Measurements from ENCODE around the gene NLGN4X.
"Not testable (repeated sequence)": the region's sequence is repeated elsewhere in the genome, so short reads cannot be mapped to it uniquely, and the experiment has no call there.

NLGN4X gene

DNA sequence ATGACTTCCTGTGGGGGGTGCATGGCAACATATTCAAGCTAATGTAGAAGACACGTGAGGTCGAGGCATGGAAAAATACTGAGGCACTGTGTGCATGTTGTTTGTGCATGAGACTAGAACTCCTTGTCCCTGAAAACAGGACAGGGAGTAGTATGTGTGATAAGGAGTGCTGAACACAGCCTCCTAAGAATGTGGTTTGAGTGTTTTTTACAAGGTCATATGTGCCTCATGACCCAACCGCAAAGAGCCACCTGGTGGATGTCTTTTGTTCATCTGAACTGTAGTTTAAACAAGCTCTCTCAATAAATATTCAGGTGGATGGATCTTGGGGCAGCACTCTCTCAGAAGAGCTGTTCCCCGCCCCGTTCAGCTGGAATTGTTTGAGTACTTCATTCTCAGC lies 226.6 kb downstream of the NLGN4X start:
- no peak for DNase-seq

DNA sequence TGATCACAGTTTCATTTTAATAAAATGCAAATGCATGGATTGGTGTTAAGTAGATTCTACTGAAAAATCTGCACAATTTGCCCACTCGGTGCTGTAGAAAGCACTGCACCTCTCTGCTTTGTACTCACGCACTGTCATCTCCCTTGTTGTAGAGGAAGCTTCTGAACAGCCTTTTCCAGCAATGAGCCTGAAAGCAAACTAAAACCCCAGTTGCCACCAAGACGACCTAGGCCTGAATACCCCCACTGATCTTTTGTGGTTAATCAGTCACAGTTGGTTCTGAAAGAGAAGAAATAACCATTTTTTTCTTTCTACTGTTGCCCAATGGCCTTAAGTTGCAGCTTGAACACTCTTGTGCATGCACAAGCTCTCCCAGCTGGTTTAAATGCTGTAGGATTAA lies 229.8 kb downstream of the NLGN4X start:
- no peak for DNase-seq

DNA sequence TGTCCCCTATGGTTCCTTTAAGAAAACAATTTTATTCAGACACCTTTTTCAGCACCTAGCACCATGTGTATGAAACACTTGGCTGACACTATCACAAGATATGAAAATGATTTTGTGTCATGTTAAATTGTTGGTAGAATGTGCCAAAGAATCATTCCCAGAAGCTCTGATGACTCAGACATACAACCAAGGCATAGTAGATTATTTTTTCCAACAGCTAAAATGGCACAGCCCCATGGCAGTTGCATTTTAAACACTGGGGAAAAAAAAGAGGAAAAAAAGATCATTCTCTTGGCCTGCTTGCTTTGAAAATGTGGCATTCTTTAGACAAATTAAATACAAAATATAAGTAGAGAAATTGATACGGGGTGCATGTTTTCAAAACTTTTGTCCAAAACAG lies 230.2 kb downstream of the NLGN4X start:
- DNase-seq = no peak

DNA sequence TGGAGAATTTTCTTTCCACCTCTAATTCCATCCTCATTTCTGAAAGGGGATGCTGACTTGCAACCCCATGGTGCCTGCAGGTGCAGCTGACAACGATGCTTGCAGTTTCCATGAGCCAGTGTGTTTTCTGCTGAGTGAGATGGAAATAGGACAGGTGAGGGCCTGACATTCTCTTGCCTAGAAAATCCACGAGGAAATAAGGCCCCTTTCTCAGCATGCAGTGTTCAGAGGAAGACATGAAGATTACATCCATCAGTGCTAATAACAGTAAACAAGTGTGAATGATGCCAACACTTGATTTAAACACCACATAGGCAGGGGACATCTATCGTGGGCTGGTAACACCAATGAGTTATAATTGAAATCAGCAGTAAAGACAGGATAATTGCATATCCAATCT lies 237.3 kb downstream of the NLGN4X start:
- DNase-seq = no peak

DNA sequence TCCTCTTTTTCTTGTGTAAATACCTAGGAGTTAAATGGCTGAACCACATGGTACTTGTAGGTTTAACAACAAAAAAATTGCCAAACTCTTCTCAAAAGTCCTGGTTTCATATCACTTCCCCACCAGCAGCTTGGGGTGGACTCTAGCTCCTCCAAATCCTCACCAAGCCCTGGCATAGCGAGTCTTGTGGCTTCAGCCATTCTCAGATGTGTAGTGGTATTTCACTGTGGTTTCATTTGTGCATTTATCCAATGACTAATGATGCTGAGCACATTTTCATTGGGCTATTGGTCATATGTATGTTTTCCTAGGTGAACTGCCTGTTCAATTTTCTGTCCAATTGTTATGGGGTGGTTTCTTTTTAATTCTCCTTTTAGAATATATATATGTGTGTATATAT lies 249.3 kb downstream of the NLGN4X start:
- DNase-seq = no peak

DNA sequence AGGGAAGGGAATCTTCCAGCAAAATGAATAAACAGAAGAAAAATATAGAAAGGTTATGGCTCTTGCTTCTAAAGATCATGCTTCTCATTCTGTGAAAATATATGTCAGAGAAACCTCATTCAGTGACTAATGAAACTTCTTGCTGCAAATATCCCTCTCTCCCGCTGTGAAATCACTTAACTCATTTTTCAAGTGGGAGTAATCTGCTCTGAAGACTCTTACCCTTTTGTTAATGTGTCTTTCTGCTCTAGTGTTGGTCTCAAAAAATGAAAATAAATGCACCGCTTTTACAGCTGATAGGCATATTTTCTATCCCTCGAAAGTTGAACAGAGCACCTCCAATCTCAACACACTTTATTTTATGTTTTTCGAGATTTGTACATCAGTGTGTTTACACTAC lies 252.3 kb downstream of the NLGN4X start:
- no peak for DNase-seq

DNA sequence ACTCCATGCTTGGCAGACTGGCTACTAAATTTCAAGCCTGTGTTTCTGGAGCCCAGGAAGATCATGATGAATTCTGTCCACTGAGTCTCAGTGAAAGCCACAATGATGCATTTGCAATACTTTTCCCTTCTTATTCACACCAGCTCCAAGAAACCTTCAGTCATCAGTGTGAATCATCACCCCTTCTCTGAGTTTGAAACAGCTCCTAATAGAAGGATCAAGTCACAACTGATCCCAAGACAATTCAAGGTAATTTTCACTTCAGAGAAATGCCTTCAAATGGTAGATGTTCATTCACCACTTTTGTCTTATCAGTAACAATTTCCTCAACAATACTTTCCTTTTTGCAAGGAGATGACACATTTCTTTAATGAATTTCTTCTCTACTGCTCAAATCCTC lies 257.4 kb downstream of the NLGN4X start:
- DNase-seq = no peak

DNA sequence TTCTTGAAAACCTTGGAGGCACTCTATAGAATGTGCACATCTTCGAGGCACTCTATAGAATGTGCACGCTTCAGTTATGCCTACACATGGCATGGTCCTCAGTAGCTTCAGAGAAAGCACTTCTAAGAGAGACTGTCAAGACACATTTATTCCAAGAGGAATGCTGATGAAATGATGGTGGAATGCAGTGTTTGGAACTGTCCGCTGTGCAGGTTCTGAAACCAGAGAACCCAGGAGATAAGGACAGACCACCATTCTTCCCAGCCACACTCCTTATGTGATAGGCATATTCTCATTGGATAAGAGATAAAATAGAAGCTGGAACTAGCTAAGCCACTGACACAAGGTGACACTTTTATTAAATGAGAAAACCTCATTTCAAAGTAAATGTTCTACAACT lies 263.3 kb downstream of the NLGN4X start:
- no peak for DNase-seq

DNA sequence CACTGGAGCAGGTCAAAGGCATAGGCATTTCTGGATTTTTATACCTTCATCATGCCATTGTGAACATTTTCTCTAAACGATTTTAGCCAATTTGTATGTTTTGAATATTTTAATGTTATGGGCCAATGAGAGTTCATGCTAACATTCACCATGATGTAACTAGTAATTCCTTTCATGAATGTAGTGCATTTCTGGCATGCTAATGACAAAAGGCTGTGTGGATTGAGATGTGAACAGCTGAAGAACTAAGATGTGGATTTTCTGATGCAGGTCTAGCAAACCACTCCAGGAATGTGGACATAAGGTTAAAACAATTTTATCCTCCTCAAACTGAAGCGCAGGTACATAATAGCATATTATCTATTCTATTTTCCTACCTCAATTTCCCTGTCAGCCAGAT lies 269.4 kb downstream of the NLGN4X start:
- no peak for DNase-seq

DNA sequence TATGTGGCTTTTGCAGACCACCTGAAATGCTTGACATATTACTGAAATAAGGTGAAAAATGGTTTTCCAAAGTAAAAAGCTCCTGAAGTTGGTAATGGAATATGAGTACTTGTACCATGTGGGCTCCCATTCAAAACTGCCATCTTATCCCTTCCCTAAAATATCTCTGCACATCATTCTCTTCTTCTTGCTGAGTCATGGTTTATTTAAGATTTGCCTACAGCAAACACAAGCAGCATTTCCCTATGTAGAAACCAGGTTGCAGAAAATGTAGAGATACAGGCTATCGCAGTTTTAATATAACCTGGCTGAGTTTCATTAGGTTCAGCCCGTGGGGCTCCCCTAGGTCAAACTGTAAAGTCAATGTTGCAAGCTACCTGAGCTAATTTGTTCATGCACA lies 270.1 kb downstream of the NLGN4X start:
- DNase-seq = no peak

DNA sequence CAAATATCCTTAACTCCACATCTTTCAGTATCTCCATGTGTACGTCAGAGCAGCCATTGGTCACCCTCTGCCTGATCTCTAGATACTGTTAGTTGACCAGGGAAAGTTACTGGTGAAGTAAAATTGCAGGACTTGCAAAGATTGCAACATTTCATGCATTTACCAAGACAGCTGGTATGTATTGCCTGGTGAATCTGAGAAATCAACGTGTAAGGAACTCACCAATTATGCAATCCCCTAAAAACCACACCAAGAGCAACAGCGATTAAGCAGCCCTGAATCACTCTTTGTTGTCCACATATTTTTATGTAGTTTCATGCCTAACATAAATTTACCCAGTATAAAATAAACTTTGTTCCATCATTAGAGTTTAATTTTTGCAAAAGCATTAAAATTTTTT lies 271.2 kb downstream of the NLGN4X start:
- no peak for DNase-seq

DNA sequence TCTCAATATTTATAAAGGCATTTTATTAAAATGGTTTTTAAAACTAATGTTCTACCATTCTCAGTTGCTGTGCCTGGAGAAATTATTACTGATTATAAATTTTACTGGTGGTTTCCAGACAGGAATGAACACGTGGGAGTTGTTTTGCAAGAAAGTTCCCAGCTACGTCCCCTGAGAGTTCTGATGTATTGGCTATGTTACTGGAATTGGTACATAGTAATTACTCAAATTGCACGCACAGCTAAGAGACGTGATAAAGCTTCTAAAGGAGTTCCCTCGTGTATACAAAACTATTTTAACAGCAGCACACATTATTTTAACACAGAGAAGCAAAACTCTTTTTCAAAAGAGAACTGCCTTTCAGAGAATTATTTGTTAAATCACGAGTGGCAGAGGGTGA lies 292.2 kb downstream of the NLGN4X start:
- DNase-seq = no peak

DNA sequence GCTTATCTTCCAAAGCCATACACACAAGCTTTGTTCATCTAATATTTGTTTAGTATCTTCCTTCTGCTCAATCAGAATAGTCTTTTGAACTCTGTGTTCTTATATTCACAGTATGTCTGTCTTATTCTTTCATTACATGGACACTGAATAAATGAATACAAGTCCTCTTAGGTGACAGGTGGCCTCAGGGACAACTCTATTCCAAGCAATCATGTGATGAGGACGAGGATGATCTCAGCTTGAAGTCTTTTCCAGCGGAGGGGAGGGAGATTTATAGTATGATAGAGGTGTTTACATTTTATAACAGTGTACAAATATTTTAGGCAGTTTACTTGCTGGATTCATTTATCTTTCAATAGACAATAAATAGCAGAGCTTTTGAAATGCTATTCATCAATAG lies 300.4 kb downstream of the NLGN4X start:
- DNase-seq = no peak

DNA sequence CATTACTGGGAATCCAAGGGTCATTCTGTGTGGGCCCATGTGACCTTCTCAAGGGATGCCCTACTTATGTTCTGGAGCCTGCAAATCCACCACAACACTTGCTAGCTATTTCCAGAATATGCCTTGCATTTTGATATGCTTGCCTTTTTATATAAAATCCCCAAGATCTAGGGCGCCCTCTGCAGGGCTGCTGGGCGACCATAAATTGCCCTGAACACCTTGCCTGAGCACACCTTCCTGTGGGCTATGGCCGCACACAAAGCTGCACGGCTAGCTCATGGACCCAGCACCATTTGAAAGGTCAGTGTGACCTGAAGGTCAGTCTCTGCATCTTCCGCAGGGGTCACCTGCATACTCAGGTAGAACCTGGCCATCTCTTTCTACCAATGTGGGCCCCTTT lies 311.7 kb downstream of the NLGN4X start:
- DNase-seq = no peak

DNA sequence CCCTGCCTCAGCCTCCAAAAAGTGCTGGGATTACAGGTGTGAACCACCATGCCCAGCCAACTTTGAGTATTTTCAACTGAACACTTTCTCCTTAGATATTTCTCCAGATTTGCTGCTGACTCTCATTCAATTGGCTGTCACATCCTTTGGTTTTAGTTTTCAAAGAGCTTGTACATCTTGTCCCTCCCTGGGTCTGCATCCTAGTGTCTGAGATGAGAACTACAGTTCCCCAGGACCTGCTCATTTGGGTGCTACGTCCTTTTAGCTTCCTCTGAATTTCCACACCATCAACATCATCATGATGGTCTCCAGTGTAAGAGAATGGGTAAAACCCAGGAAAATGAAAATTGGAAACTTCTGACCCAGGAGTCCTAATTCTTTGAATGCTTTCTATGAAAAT lies 312.9 kb downstream of the NLGN4X start:
- DNase-seq = no peak

DNA sequence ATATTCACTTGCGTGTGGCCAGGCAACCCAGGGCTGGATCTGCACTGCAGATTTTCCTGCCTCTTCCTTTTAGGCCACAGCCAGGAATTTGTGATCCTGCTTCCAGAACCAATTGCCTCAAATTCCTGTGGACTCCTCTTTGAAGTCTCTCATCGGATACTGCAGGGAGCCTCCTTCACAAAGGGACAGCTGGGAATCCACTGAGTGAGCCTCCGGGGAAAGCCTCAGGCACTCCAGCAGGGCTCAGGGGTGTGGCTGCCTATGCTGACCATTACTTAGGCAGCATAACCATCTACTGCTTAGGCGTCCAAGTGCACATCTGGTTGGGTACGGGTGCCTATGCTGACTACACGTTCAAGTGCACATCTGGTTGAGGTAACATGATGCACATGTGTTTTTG lies 321.5 kb downstream of the NLGN4X start:
- no peak for DNase-seq

DNA sequence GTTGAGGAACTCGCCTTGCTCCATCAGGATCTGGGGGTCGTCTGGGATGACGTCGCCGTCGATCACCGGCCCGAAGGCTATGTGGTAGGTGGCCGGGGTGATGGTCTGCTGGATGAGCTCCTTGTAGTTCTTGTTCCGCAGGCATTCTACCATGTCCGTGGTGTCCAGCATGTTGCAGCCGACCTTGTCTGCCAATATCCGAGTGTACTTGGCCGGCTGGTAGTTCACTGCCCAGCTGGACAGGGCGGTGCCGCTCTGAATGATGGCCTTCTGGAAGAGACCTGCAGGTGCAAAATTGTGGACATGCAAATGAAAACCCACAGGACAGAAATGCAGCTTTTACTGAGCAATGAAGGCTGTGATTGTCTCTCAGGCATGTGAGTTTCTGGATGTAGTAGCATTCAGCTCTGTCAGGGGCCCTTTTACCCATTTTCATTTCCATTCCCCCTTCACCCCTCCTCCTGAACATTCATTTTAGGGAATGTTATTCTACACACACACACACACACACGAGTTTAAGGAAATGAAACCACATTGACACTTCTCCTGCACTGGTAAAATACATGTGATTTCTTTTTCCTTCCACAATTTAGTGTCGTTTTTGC lies 325.0 kb downstream of the NLGN4X start:
- DNase-seq = not testable (repeated sequence)

DNA sequence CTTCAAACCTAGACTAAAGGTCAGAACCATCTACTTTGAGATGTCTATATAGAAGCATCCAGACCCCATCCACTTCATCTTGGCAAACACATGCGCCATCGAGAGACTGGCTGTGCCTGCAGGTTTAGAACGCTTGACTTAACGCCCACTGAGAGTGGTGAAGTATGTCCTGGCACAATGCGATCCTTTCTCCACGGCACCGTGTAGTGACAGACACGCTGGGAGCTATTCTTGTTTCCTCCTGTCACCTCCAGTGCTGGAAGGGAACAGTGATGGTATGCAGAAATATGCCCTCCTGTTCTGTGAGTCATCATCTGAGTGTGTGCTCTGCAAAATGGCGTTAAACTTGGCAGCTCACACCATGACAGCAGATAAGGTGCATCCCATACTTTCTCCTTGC lies 330.2 kb downstream of the NLGN4X start:
- DNase-seq = no peak

DNA sequence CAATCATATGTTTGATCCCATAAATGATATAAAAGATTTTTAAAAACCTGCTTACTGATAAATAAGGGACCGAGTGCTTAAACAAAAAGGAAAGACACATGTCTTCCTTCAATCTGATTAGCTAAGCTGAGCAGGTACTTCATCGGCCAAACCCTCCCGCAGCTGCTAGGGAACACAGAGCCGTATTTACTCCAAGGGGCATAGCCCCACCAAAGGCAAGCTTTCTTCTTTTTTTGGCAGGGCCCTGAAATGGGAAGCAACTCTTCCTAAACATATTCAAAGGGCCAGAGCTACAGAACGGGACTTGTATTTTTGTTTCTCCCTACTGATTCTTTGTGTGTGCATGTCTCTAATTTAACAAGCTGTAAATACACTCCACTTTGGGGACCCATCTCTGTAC lies 337.3 kb downstream of the NLGN4X start:
- no peak for DNase-seq

DNA sequence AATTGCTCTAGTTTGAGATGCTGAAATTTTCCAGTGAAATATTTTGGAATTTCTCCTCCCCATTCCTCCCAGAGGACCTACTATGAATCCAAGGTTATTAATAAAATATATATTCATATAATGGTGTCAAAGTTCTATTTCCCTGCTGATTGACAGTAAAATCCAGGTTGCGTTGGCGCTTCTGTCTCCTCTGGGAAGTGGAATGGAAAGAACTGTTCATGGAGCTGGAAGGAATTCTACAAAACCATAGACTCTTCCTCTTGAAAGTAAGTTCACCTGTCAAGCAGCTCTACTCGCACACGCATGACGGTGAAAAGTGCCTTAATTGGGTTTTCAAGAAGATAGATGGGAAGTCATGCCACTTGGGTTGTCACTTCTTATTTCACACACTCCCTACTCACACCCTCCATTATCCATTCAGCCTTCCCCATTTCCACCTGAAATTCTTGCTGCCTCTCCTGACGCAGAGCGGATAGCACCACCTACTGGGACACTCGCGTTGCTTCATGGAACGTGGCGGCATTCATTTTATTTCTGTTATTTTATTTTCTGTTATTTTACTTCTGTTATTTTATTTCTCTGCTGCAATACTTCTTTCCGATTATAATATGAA lies 351.6 kb downstream of the NLGN4X start:
- DNase-seq = no peak

DNA sequence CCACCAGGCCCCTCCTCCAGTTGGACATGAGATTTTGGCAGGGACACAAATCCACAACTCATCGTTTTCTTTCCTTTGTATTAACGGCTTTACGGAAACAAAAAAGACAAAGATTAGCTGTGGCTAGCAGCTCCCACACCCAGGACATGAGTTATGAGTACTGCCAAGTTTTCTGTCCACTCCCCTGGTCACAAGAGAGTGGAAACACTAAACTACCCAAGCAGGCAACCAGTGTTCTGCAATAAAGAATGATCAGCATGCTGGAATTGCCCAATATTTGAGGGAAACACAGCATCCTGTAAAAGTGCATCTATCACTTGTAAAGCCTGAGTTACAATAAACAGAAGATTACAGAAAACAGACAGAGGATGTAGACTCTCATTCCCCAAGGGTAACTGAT lies 358.4 kb downstream of the NLGN4X start:
- no peak for DNase-seq

DNA sequence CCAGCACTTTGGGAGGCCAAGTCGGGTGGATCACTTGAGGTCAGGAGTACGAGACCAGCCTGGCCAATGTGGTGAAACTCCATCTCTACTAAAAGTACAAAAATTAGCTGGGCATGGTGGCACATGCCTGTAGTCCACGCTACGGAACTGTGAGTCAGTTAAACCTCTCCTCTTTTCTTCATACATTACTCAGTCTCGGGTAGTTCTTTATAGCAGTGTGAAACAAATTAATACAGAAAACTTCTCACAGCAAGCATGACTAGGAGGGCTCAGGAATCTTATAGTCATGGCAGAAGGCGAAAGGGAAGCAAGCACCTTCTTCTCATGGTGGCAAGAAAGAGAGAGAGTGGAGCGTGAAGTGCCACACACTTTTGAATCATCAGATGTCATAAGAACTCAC lies 358.9 kb downstream of the NLGN4X start:
- no peak for DNase-seq

DNA sequence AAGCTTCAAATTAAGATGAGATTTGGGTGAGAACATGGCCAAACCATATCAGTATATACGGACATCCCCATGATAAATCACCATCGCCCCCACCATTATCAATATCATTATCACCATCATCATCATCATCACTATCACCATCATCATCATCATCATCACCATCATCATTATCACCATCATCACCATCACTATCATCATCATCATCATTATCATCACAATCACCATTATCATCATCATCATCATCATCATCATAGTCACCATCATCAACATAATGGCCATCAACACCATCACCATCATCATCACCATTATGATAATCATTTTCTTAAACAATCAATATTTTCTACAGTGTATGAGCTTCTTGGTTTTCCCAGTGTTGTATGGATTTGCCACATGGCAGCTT lies 360.9 kb downstream of the NLGN4X start:
- no peak for DNase-seq

DNA sequence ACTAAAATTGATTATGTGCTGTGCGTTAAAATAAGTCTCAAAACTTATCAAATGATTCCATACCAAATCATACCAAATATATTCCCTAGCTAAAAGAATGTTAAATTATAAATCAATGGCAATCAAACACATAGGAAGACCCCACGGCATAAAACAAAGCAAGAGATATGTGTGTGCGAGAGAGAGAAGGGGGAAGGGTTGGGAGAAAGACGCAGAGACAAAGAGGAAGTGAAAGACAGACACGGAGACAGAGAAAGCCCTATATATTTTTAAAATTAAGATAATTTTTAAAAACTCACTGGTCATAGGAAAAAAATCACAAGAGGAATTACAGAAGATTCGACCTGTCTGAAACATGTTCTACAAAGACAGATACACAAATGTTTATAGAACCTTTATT lies 371.4 kb downstream of the NLGN4X start:
- no peak for DNase-seq

DNA sequence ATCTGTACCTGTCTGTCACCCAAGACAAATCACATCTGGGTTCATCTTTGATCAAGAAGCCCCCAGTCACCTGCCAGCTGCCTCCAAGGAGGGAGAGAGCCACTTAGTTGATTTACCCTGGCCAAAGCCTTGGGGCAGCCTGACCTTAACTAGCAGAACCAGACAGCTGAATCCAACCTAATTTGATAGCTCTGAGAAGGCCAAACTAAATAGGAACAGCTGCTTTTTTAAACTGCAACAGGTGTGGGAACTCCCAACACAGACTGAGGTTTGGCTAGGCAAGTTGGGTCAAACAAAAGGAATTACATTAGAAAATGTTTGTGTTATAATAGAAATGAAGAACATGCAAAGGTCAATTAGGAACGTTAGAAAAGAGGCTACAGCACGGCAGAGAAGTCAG lies 375.7 kb downstream of the NLGN4X start:
- no peak for DNase-seq

DNA sequence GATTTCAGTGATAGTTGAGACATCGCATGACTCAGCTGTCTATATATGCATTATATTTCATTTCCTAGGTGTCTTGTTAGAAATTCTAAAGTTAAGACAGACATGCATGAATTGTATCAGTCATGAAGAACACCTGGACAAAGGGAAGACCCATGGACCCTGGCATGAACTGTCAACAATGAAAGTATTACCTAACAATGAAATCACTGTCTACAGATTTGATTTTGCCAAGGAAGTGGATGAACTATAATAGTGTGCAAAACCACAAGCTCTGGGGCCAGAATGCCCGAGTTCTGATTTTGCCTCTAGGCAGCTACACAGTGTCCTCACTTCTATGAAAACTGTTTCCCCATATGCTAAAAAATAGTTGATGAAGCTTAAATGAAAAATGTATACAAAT lies 386.1 kb downstream of the NLGN4X start:
- no peak for DNase-seq

Data from CD4-positive, alpha-beta T cell treated with Interleukin-12 subunit alpha and Interleukin-12 subunit beta, for 1 hour (primary cell).